Fibroblast of villous mesenchyme (primary cell): ENCODE measurements around the gene OSGEP. TPM values are rescaled to one million over a fixed set of nuclear protein-coding genes. Genes with fewer than 3 reads are reported as not detected.

ENCODE experiments used
- DNase-seq: peaks from one replicate; pipeline ENCODE4 v3.0.0-alpha.2; 2010; ENCODE audit warnings: low read depth
- H3K4me3 ChIP-seq: 2 replicates; pipeline ENCODE4 v1.5.1; 2011; ENCODE audit warnings: low read depth, mild to moderate bottlenecking, low read length
- total RNA-seq: library from RNA; depleted of rRNA; stranded (reverse); fragments of >200 nt; gene quantifications from 2 replicates; pipeline ENCODE4 v1.2.3, GENCODE V29; 2012
- TF ChIP-seq, protein P1 (sequence below): IDR thresholded peaks from 2 replicates; pipeline ENCODE4 v1.5.1; 2012; ENCODE audit warnings: low read depth, mild to moderate bottlenecking, low read length; ENCODE audit not compliant: insufficient read depth

OSGEP gene
- total RNA-seq, 1 donor: 36.3 TPM

DNA sequence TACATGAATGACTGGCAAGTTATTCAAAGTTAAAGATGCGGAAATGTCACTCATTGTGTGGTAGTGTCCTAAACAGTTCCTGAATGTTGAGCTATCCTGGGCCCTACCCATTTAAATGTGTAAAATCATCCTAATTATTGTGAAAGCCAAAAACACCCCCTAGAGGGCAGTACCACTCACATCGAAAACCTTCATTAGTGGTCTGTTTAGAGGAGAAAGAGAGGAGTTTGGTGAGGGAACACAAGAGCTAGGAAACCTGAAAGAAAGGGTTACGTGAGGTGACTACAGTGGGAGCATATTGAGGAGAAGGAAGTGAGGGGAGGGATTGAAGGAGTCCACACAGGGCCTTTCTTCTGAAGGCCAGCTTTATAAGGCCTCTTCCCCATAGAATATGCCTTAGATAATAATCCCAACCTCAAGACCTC is 38.8 kb downstream of the OSGEP start:
- DNase-seq: peak; percentile 61
- TF ChIP-seq, protein P1, sequence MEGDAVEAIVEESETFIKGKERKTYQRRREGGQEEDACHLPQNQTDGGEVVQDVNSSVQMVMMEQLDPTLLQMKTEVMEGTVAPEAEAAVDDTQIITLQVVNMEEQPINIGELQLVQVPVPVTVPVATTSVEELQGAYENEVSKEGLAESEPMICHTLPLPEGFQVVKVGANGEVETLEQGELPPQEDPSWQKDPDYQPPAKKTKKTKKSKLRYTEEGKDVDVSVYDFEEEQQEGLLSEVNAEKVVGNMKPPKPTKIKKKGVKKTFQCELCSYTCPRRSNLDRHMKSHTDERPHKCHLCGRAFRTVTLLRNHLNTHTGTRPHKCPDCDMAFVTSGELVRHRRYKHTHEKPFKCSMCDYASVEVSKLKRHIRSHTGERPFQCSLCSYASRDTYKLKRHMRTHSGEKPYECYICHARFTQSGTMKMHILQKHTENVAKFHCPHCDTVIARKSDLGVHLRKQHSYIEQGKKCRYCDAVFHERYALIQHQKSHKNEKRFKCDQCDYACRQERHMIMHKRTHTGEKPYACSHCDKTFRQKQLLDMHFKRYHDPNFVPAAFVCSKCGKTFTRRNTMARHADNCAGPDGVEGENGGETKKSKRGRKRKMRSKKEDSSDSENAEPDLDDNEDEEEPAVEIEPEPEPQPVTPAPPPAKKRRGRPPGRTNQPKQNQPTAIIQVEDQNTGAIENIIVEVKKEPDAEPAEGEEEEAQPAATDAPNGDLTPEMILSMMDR: peak; percentile 73
- no peak overlapping the region for H3K4me3 ChIP-seq

DNA sequence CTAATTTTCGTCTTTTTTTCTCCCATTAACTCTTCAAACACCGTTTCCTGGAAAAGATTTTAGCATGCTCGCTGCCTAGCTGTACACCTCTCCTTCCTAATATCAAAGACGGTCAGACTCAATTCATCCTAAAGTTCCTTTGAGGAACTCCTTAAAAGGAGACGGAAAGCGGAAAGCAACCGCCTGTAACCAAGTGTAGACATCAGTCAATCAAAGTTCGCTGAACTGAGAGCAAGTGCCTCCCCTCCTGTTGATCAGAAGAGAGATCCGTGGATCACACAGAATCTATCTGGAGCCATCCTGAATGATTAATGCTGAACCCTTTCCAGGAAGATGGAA is 40.9 kb downstream of the OSGEP start:
- peak overlapping the region; percentile 94 for H3K4me3 ChIP-seq
- TF ChIP-seq, protein P1: no peak
- no peak for DNase-seq

DNA sequence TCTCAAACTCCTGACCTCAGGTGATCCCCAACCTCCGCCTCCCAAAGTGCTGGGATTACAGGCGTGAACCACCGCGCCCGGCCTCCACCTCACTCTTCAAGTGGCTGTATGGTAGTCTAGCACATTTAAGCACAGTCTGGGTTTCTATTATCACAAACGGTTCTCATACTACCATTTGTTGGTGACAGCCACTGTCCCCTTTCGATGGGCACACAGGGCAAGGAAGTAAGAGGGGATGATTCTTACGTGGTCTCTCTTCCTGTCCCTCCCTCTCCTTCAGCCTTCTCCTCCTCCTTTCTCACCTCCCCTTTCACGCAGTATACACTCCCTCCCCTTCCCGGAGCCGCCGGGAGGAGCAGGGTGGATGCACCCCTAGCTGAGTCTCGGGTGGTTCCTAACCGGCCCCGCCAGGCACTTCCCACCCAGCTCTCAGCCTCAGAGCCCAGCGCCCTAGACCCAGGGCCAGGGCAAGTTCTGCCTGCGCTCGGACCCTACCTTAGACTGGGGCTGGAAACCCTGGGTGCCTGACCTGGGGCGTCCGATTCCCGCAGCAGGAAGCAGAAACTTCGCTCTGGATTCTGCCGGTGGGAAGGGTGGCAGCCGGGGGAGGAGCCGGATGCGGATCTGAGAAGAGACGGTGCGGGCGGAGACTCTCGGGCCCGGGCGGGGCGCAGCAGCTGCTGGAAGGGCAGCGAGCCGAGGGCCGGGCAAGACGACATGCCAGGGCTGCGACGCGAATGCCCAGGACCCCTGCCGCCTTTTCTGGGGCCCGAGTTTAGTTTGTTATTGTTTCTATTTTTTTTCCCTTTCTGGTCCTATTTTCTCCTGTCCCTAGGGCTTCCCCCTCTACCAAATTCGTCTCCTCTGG is 41.5 kb downstream of the OSGEP start, which contains the start of gene TEP1:
TEP1 (minus strand) TSS at position 626 of the 868 bp plus-strand sequence. CDS start 5,062 bp downstream, outside the sequence.
- peak; percentile 85 for DNase-seq
- TF ChIP-seq, protein P1: no peak
- peak within 1 kb of the TSS; percentile 94 for H3K4me3 ChIP-seq

DNA sequence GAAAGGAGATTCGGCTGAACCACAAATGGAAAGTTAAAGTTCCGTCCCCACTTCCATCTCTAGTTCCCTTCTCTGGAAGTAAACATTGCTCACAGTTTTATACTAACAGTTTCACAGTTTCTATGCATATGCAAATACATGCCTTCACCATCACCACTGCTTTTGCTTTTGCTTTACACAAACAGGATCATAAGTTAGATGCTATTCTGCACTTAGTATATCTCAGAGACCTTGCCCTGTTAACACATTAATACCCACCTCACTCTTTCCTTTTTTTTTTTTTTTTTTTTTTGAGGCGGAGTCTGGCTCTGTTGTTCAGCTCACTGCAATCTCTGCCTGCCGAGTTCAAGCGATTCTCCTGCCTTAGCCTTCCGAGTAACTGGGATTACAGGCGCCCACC is 42.2 kb downstream of the OSGEP start:
- TF ChIP-seq, protein P1: no peak
- peak; percentile 28 for DNase-seq
- H3K4me3 ChIP-seq: peak overlapping the region; percentile 94

DNA sequence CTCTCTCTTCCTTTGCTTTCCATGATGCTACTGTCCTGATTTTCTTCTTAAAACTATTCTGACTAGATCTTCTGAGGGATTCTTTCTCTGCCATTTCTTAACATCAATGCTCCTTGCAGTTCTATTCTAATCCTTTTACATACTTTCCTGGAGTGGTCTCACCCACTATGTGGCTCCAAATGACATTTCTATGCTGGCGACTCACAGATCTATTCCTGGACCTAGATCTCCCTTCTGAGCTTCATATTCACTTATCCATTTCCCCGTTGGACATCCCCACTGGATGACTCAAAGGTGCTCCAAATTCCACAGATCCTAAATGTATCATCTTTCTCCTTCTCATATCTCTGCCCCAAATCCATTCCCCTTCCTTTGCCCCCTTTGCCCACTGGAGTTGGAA is 45.4 kb downstream of the OSGEP start:
- TF ChIP-seq, protein P1: no peak
- DNase-seq: no peak
- no peak overlapping the region for H3K4me3 ChIP-seq

DNA sequence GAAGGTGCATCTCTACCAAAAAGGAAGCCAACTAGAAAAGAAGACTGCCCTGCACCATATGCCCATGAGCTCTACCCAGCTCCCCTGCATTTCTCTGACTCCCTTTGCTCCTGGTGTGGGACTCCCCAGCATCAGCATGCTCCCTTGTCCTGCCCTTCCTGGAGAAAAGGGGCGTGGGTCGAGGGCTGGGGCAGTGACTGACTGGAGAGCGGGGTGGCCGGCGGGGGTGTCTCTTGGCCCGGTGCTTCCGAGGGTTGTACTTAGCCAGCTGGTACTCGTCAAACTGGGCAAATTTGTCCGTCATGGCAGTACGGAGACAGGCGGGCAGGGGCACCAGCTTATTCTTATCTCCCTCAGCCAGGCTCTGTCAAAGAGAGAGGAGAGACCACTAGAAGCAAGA is 51.1 kb downstream of the OSGEP start:
- TF ChIP-seq, protein P1: no peak
- no peak for DNase-seq
- H3K4me3 ChIP-seq: no peak overlapping the region
